Suprapubic skin (tissue), 4 donors: ENCODE data around the gene KRAS. TPM values are rescaled to one million over a fixed set of nuclear protein-coding genes. Genes with fewer than 3 reads are reported as not detected.
"Not testable (repeated sequence)": the region's sequence is repeated elsewhere in the genome, so short reads cannot be mapped to it uniquely, and the experiment has no call there.

Experiments
- DNase-seq, 2 donors: peaks; one replicate each; pipeline ENCODE4 v3.0.0-alpha.2; 2019; ENCODE audit warnings: low spot score in 2 of 2
- H3K27ac ChIP-seq: fragments of 200-600 bp; sonication (generic); one replicate; pipeline ENCODE4 v1.5.1; 2019
- H3K27me3 ChIP-seq: fragments of 200-600 bp; sonication (generic); one replicate; pipeline ENCODE4 v1.5.1; 2019
- H3K36me3 ChIP-seq: fragments of 200-600 bp; sonication (generic); one replicate; pipeline ENCODE4 v1.5.1; 2019
- H3K4me1 ChIP-seq: fragments of 200-600 bp; sonication (generic); one replicate; pipeline ENCODE4 v1.5.1; 2019
- H3K4me3 ChIP-seq: fragments of 200-600 bp; sonication (generic); one replicate; pipeline ENCODE4 v1.5.1; 2019; ENCODE audit warnings: mild to moderate bottlenecking
- H3K9me3 ChIP-seq: fragments of 200-600 bp; sonication (generic); one replicate; pipeline ENCODE4 v1.5.1; 2019
- EP300 ChIP-seq: sonication (generic); formaldehyde crosslinking; IDR thresholded peaks from one replicate; pipeline ENCODE4 v1.6.1; 2017; ENCODE audit warnings: antibody characterized with exemption
- POLR2A ChIP-seq, 2 donors: fragments of 450-650 bp; IDR thresholded peaks; one replicate each; pipeline ENCODE4 v1.6.1; 2017; ENCODE audit warnings: antibody characterized with exemption in 2 of 2, mild to moderate bottlenecking in 2 of 2, moderate library complexity in 2 of 2
- POLR2AphosphoS5 ChIP-seq, 3 donors: sonication (generic); formaldehyde crosslinking; IDR thresholded peaks; one replicate each; pipeline ENCODE4 v1.6.1; 2017; ENCODE audit warnings: antibody characterized with exemption in 3 of 3
- WGBS: methylation state at CpG from one replicate; pipeline ENCODE4 v1.1.5; 2018; 5-methylcytosine and 5-hydroxymethylcytosine counted together
- total RNA-seq, 4 donors: library from RNA; depleted of rRNA; stranded (reverse); fragments of >200 nt; gene quantifications; one replicate each; pipeline ENCODE4 v1.1.0, GENCODE V29; 2016
- TF ChIP-seq, protein P1 (sequence below), 2 donors: fragments of 200-600 bp in 1 of 2; fragments of 450-650 bp in 1 of 2; sonication (generic) in 1 of 2; IDR thresholded peaks; one replicate each; pipeline ENCODE4 v1.5.1; 2016 to 2019; ENCODE audit warnings: antibody characterized with exemption in 2 of 2, mild to moderate bottlenecking in 1 of 2, moderate library complexity in 1 of 2

Gene KRAS
- total RNA-seq = 10 to 100 TPM; 14.9 to 26.8 (median 19.2) TPM

DNA sequence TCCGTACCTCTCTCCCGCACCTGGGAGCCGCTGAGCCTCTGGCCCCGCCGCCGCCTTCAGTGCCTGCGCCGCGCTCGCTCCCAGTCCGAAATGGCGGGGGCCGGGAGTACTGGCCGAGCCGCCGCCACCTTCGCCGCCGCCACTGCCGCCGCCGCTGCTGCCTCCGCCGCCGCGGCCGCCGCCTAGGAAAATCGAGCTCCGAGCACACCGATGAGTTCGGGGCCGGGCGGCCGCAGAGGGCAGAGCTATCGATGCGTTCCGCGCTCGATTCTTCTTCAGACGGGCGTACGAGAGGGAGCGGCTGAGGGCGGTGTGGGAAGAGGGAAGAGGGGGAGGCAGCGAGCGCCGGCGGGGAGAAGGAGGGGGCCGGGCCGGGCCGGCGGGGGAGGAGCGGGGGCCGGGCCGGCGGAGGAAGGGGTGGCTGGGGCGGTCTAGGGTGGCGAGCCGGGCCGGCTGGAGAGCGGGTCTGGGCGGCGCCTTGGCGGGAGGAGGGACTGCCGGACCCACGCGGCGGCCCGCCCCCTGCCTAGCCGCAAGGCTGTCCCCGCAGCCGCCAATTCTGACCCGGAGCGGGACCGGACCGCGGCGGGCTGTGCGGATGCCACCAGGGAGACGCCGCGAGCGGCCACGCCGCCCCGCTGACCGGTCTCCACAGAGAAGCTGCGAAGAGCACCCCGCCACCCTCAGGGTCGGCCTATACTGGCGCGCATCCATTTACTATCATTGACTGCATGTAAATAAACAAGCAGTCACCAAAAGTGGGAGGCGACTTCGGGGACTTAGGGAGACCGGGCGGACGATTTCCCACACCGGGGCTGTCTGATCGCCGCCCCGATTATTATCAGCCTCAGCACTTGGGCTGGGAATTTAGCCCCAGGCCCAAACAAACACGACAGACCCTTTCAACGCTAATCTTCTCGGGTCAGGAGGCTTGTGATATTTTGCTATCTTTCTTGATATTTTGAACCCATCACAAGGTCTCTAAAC is at the start of gene KRAS:
Gene KRAS (minus strand): TSS at position 186 of the 987 bp plus-strand sequence.
- H3K4me1 ChIP-seq = peaks cover 18% of the 10 kb centered on the region
- no peaks in the 10 kb centered on the region for H3K27me3 ChIP-seq
- 0% methylated on average over 4 of the region's 105 CpGs for WGBS
- DNase-seq = peak; percentile 97
- no peaks in the 10 kb centered on the region for H3K36me3 ChIP-seq
- peak within 1 kb of the TSS; percentile 97 for H3K27ac ChIP-seq
- peak within 1 kb of the TSS; percentile 98 for H3K4me3 ChIP-seq
- TF ChIP-seq POLR2AphosphoS5 (IDR thresholded peaks at IDR 0.05) (peak in 2 of 3 donors; percentile 80 to 81), POLR2A (IDR thresholded peaks at IDR 0.05) (peak; percentile 44 to 81), EP300 (no peak)
- TF ChIP-seq, protein P1, sequence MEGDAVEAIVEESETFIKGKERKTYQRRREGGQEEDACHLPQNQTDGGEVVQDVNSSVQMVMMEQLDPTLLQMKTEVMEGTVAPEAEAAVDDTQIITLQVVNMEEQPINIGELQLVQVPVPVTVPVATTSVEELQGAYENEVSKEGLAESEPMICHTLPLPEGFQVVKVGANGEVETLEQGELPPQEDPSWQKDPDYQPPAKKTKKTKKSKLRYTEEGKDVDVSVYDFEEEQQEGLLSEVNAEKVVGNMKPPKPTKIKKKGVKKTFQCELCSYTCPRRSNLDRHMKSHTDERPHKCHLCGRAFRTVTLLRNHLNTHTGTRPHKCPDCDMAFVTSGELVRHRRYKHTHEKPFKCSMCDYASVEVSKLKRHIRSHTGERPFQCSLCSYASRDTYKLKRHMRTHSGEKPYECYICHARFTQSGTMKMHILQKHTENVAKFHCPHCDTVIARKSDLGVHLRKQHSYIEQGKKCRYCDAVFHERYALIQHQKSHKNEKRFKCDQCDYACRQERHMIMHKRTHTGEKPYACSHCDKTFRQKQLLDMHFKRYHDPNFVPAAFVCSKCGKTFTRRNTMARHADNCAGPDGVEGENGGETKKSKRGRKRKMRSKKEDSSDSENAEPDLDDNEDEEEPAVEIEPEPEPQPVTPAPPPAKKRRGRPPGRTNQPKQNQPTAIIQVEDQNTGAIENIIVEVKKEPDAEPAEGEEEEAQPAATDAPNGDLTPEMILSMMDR (IDR thresholded peaks at IDR 0.05) = no peak
- H3K9me3 ChIP-seq = no peaks in the 10 kb centered on the region

DNA sequence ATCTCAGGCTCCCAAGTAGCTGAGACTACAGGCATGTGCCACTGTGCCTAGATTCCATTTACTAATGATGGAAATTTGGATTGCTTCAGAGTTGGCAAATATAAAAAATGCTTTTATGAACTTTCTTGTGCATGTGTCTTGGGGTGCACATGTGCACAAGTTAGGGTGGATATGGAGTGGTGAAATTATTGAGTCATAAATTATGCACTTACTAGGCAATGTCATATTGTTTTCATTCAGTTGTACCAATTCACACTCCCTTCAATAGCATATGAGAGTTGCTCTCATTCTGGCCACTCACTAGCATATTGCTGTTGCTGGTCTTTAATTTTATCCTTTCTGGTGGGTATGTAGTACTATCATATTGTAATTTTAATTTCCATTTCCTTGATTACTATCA is 45.7 kb upstream of the KRAS start:
- no peak overlapping the region for H3K27ac ChIP-seq
- no peak for DNase-seq
- H3K4me3 ChIP-seq = no peak overlapping the region
- TF ChIP-seq EP300 = no peak
- TF ChIP-seq POLR2A (IDR thresholded peaks at IDR 0.05) = no peak
- TF ChIP-seq POLR2AphosphoS5 (IDR thresholded peaks at IDR 0.05) = no peak
- TF ChIP-seq, protein P1 (IDR thresholded peaks at IDR 0.05) = no peak
- H3K27me3 ChIP-seq = no peaks in the 10 kb centered on the region
- no peaks in the 10 kb centered on the region for H3K4me1 ChIP-seq
- H3K9me3 ChIP-seq = no peaks in the 10 kb centered on the region
- H3K36me3 ChIP-seq = no peaks in the 10 kb centered on the region

DNA sequence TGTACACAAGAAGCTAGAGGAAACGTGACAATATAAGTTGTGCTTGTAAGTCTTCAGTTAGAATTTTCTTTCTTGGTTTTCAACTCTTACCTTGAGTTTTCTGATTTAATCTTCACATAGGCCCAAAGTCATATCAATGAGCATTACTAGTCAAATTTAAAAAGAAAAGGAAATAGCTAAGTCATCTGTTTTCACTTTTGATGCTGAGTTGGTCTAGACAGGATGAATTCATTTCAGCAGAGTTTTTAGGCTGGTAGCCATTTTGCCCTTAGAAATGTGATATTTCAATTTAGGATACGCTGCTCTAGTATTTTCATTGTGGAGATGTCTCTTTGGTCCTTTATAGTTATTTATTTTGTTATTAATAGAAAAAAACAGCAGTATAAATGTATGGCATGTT is 44.6 kb upstream of the KRAS start:
- Histone ChIP-seq H3K27ac (no peak overlapping the region), H3K36me3 (no peaks in the 10 kb centered on the region), H3K27me3 (no peaks in the 10 kb centered on the region), H3K4me3 (no peak overlapping the region), H3K4me1 (no peaks in the 10 kb centered on the region), H3K9me3 (no peaks in the 10 kb centered on the region)
- no peak for DNase-seq
- 77% methylated on average over 2 of the region's 2 CpGs for WGBS
- TF ChIP-seq POLR2A (IDR thresholded peaks at IDR 0.05) (no peak), EP300 (no peak), POLR2AphosphoS5 (IDR thresholded peaks at IDR 0.05) (no peak)
- TF ChIP-seq, protein P1 (IDR thresholded peaks at IDR 0.05) = no peak

DNA sequence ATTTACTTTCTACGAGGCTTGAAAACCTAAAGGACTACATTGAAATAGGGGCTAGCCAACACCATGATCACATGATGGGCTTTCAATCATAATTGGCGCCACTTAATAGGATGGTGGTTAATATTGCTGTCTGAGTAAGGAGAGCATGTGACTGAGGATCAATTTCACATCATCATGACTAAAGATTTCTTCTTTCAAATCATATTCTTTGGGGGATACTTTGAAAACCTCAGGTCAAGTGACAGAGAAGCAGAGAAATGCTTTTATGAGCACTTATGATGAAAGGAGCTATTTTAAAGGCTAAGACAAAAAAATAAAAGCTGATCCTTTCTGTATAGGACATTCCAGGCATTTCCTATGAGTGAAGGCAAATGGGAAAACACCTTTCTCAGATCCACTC is 42.9 kb upstream of the KRAS start:
- no peak for DNase-seq
- no peak overlapping the region for H3K4me3 ChIP-seq
- H3K27ac ChIP-seq = no peak overlapping the region
- WGBS = 83% methylated on average over 2 of the region's 2 CpGs
- no peaks in the 10 kb centered on the region for H3K36me3 ChIP-seq
- H3K4me1 ChIP-seq = no peaks in the 10 kb centered on the region
- TF ChIP-seq POLR2A (IDR thresholded peaks at IDR 0.05) = no peak
- TF ChIP-seq POLR2AphosphoS5 (IDR thresholded peaks at IDR 0.05) = no peak
- TF ChIP-seq, protein P1 (IDR thresholded peaks at IDR 0.05) = no peak
- TF ChIP-seq EP300 = no peak
- H3K27me3 ChIP-seq = no peaks in the 10 kb centered on the region
- peaks cover 3% of the 10 kb centered on the region for H3K9me3 ChIP-seq

DNA sequence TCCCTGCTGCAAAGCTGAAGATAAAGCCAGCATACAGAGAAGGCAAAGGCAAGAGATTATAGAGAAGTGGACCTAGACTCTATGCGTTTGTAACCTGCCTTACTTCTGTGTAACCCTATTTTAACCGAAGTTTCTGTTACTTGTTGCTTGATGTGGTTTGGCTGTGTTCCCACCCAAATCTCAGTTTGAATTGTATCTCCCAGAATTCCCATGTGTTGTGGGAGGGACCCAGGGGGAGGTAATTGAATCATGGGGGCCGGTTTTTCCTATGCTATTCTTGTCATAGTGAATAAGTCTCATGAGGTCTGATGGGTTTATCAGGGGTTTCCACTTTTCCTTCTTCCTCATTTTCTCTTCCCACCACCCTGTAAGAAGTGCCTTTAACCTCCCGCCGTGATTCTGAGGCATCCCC is 42.1 kb upstream of the KRAS start:
- H3K27me3 ChIP-seq, DNase-seq, H3K4me3 ChIP-seq, H3K9me3 ChIP-seq, H3K4me1 ChIP-seq, H3K27ac ChIP-seq, H3K36me3 ChIP-seq: not testable (repeated sequence)
- WGBS = 71% methylated on average over 5 of the region's 5 CpGs
